AG08395 (cell line): ENCODE data around the gene HLA-DQA1.
"Not testable (repeated sequence)": the region's sequence is repeated elsewhere in the genome, so short reads cannot be mapped to it uniquely, and the experiment has no call there.

Source experiments
- DNase-seq: peaks from one replicate; pipeline ENCODE4 v3.0.0; 2012; ENCODE audit warnings: mixed read lengths, low spot score

HLA-DQA1 gene

DNA sequence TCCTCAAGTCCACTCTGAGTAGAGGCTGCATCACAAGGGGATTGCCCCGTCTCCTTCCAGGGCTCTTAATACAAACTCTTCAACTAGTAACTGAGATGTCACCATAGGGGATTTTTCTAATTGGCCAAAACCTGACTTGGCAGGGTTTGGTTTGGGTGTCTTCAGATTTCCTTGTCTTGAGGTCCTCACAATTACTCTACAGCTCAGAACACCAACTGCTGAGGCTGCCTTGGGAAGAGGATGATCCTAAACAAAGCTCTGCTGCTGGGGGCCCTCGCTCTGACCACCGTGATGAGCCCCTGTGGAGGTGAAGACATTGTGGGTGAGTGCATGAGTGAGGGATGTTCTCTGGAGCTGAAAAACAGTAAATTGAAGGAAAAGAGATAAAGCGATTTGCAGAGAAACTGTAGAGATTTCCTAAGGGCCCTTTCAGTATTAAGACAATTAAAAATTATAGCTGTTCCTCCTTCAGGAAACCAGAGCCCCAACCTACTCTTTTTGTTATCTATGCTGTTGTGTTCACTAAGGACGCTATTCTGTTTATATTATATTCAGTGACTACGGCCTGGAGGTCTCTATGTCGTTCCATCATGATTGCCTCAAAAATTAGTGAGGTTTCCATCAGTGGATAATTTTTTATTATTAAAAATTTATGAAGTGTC lies at the start of gene HLA-DQA1:
Gene HLA-DQA1 (plus strand): TSS at position 188 of the 662 bp plus-strand sequence. CDS start 53 bp downstream, at position 241.
- no peak for DNase-seq

DNA sequence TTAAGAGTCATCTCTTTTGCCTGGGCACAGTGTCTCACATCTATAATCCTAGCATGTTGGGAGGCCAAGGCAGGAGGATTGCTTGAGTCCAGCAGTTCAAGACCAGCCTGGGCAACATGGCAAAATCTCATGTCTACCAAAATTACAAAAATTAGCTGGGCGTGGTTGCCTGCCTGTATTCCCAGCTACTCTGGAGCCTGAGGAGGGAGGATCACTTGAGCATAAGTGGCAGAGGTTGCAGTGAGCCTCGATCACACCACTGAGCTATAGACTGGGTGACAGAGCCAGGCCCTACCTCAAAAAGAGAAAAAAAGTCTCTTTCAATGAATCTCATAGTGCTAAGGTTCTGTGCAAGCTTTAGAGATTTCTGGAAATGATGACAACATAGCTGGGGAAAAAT lies 49.0 kb upstream of the HLA-DQA1 start:
- no peak for DNase-seq

DNA sequence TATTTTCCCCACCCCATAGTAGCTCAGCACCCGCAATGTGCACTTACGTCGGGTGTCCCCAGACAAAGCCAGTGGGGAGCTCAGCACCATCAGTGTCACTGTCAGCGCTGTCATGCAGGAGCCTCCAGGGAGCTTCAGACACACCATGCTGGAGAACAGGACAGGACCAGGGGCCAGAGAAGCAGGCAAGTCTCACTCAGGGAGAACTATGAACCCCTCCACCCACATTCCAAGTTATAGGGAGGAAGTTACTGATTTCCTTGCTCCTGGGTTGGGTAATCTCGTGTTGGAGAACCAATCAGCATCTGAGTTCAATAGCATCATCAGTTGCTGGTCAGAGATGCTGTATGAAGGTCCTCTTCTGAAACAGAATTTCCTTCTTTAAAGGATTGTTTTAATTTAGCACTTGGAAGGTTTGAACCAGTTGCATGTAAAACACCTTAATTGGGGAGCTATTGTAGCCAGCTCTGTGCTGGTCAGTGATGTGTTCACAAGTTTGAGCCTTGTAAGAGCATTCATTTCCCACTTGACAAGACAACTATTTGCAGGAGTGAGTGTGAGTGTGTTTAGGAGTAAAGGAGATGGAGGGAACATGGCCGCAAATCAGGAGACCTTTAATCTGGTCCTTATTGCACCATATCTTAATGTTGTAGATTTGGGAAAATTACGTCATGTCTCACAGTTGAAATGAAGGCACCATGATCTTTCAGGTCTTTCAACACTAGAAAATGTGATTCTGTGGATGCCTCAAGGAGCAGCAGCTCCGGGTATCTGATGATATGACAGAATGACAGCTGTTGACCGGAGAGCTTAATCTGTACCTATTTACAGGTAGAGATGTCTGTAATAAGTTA lies 47.4 kb upstream of the HLA-DQA1 start, which contains the start of gene HLA-DRB1:
Gene HLA-DRB1 (minus strand): TSS at position 253 of the 854 bp plus-strand sequence. CDS start 106 bp downstream, at position 147.
- no peak for DNase-seq

DNA sequence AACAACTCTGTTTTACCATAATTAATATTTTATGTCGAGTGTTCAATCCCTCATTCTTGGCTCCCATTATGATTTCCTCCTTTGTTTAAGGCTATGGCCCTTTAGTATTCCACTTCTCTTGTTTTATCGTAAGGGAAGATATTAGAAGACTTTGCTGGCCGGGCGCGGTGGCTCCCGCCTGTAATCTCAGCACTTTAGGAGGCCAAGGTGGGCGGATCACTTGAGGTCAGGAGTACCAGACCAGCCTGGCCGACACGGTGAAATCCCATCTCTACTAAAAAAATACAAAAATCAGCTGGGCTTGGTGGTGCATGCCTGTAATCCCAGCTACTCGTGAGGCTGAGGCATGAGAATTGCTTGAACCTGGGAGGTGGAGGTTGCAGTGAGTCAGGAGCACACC lies 46.5 kb upstream of the HLA-DQA1 start:
- DNase-seq: not testable (repeated sequence)

DNA sequence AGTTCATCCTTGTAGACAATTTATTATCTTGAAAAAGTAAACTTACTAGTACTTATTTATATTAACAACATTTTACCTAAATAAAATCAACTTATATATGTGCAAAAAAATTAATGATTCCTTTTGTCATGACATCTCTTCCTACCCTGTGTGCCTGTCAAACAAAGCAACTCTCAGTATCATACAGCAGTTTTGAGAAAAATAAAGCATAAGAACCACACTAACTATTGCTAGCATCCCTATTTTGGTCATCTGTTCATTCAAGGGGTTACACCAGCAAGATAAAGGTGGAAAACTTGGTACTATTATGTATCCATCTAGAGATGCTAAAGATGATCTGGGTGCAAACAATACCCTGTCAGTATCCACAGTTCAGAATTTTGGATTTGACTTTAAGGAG lies 40.2 kb upstream of the HLA-DQA1 start:
- DNase-seq: no peak

DNA sequence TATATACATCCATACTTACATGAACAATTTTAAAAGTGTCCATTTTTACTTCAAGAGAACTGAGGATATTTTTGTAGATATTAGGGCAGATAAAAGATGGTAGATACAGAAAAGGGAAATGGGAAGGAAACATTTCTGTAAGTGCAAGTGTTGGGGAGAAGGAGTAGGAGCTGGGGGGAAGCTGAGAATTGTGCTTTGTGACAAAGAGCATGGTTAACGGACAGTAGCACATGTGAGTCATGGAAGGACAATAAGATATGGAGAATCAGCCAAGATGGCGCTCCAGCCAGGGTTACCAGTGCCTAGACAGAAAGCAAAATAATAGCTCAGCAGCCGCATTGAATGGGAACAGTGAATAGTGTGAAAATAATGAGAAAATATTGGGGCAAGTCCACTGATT lies 34.8 kb upstream of the HLA-DQA1 start:
- DNase-seq: no peak

DNA sequence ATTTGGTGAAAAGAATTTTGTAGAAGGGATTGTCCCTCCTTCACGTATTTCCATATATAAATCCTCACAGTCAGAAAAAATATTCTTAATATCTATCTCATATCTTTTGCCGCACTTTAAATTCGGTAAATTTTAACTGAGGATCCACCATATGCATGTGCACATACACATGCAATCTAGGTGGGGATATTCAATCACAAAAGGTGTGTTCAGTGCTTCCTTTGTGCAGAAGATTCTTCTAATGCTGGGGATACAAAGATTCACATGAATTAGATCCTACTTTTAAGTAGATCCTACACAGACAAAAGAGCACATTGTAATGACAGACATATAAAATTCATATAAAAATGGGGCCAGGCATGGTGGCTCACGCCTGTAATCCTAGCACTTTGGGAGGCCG lies 34.0 kb upstream of the HLA-DQA1 start:
- no peak for DNase-seq

DNA sequence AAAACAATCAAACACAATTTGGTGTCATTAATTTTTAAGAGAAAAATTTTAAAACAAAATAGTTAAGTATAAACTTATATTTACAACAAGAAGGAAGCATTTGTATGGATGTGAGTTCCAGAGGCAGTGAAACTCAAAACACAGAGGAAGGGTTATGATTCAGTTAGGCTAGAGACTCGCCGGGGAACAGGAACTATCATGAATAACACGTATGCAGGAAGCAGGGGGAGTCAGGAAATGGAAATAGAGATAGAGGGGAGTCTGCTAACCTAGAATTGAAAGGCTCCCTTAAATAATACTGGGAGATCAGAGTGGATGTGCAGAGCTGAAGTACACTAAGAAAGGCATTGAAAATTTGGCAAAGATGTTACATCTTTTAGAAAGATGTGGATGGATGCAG lies 33.3 kb upstream of the HLA-DQA1 start:
- DNase-seq: no peak

DNA sequence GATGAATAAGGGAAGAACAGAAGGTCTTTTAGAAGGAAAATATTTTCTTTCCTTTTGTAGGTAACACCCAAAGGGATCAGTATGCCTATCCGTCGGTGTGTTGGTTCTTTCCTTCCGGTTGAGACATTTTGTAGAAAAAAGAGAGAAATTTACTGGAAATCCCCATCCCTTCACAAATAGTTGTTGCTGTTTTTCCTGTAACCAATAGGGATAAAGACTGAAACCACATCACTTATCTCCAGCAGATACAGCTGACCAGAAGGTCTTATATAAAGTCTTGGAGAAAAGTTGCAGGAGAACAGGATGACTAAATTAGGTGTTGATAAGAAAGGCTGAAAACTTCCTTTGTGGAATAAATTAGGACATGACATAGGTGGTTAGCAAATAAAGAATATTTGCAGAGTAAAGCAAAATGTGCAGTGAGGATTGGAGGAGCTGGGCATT lies 32.8 kb upstream of the HLA-DQA1 start:
- no peak for DNase-seq

DNA sequence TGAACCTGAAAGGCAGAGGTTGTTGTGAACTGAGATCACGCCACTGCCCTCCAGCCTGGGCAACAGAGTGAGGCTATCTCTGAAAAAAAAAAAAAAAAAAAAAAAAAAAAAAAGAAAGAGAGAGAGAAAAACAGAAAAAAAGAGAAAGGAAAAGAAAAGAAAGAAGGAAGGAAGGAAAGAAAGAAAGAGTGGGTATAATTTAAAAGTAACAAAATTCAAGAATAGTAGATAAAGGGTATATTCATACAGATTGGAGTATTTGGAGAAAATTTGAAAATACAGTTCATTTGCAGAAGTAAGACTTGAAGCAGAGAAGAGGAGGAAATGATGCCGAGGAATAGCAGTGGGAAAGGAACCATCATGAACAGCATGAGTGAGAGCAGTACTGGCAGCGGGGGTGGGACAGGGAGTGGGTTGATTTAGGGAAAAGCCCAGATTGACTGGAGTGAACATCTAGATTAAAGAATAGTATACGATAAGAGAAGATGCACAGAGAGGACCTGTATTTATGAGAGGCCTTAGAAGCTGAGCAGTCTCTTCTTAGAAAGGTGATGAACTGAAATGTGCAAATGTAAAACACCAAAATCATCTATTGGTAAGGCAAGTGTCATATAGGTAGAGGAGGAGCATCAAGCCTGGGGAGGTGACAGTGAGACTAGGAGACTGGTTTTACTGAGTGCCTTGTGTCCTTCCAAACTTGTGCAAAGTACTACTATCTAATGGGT lies 29.8 kb upstream of the HLA-DQA1 start:
- DNase-seq: no peak

DNA sequence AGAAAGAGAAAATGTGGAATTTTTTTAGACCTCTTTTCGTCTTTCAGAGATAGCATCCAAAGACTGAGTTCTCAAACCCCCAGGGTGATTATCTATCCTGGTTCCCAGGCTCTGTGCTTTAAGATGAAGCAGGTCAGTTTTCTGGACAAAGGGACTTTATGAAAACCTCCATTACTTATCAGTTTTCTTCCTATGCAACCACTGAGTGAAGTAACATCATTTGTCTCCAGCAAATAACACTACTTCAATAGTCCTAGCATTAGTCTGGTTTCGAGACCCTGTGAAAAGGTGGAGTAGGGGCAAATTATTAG lies 29.3 kb upstream of the HLA-DQA1 start:
- DNase-seq: no peak

DNA sequence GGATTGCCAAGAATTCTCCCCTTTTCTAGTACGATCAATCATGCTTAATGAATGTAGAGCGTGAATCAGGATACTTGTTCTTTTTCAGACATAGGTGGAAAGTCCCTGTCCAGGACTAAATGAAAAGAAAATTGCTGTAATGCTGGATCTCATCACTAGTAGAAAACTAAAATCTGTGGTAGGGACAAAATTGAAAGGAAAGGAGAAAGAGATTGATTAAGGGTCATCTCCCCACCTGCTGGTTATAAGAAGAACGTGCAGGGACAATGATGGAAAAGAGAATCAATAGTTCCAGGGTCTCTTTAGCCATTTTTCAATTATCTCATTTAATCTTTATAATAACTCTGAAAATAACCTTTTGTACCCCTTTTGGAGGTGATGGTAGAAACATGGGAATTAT lies 28.8 kb upstream of the HLA-DQA1 start:
- no peak for DNase-seq

DNA sequence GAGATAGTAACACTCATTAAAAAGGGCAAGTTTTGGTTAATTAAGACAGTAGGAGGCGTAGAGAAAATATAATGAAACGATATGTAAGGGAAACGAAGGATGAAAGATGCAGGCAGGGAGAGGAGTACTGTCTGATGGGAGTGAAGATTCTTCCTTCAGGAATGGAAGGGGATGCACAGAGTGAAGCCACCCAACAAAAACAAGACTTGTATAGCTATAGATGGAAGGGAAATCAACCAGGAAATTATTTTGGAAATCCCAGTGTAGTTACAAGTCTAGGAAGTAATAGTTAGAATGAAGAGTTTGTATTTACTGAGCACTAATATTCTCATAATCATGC lies 27.8 kb upstream of the HLA-DQA1 start:
- DNase-seq: no peak

DNA sequence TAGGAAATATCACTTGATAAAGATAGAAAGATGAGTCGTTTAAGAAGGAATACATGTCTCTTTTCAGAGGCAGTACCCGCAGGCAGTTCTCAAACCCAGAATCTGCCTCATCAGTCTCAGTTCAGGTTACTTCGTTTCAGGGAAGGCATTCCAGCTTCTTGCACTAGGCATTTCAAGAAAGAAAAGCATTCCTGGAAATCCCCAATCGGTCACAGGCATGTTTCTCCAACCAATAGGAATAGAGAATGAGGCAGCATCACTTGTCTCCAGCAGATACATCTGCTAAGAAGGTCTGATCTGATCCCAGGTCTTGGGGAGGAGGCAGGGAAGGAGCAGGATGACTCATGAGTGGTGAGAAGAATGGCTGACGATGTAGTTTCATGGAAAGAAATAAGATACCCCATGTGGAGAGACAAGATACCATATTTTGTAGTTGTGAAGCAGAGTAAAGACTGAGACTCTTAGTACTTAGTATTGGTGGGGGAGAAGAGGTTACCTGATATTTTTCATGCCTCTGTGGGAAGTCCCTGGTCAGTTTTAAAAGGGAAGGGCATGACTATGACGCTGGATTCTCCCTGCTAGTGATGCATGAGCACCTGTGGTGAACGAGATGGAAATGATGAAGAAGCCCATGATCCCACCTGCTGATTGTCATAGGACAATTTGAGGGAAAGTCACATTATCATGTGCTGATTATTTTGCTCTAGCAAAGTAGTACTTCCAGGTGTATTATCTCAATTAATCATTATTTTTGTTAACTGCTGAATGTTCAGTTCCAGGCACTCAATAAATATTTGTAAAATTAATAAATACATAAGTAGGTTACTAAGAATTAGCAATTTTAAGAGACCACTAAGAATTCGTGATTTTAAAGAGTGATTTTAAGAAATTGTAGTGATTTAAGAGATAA lies 27.2 kb upstream of the HLA-DQA1 start:
- DNase-seq: peak; percentile 81

DNA sequence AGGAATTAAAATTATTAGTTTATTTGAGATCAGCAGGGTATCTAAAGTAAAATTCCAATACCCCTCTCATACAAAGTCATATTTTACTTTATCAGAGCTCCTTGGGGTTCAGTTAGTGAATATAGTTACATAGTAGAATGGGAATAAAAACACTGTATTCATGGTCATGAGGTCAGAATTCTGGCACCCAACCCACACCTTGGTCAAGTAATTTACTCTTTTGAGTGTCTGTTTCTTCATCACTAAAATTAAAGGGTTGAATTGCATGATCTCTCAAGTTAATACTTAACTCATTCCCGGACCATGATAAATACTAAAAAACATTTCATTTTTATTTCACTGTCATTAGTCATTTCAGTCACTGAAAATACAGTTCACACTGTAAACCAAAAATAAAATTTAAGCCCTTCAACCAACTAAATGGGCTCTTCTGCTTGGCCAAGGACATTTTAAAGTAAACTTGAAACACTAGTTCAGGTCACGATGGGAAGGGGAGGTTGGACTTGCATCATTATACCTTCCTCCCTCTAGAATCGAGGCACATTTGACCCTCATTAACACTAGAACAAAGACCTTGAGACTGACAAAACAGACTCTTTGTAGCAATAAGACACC lies 26.4 kb upstream of the HLA-DQA1 start:
- no peak for DNase-seq

DNA sequence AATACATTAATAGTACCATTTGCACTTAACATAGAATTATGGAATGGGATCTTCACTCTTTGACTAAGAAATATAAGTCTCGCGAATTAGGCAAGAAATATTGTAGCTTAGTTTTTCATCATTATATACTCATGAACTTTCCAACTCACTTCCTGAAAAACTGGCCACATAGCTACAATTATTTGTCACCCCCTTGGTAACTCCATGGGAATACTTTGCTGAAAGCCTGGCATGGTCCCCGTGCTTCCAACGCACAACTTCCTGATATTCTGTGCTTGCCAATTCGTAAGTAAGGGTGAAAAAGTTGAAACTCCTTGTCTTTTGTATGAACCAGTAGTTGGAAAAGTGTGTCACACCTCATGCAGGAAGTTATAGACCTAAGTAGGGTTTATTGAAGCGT lies 23.7 kb upstream of the HLA-DQA1 start:
- no peak for DNase-seq

DNA sequence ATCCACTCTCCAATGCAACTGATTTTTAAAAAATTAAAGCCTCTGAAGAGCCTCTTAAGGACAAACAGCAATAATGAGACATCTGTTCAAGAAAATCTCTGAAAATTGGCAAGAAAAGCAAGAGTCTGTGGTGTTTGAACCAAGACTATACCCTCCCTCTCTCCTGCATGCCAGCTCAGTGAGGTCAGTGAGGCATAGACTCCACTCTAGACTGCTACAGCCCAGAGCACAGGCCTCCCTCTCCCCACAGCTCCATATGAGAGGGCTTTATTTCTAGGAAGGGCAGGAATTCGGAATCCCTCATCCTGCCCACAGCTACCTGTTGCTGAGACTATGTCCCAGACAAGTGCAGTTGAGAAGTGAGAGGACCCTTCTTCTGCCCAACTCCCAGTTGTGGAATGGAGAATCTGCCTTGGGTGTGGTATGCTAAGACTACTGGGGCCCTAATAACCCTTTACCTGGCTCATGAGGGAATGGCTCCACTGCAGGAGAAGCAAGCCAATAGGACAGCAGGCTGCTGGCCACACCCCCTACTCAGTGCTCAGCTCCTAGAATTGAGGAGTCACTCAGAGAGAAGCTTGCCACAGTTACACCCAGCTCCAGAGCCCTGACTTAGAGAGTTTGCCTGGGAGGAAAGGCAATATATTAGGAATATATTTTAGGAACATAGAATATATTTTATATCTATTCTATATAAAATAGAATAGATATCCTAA lies 22.7 kb upstream of the HLA-DQA1 start:
- DNase-seq: no peak

DNA sequence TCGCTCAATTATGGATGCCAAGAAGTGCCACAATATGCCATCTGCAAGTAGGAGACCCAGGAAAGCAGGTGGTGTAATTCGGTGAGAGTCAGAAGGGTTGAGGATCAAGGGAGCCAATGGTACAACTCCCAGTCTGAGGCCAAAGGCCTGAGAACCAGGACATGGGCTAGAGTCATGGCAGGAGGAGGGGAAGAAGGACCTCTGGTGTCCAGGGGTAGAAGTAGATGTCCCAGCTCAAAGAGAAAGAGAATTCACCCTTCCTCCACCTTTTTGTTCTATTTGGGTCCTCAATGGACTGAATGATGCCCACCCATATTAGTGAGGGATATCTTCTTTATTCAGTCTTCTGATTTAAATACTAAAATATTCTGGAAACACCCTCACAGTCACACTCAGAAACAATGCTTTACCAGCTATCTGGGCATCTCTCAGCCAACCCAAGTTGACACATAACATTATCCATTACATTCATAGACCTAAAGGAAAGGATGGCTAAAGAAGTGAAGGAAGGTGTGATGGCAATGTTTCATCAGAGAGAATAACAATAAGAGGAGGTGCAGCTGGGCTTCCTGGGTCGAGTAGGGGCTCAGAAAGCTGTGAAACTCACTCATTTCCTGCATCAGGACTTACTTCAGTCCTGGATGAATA lies 21.2 kb upstream of the HLA-DQA1 start:
- no peak for DNase-seq

DNA sequence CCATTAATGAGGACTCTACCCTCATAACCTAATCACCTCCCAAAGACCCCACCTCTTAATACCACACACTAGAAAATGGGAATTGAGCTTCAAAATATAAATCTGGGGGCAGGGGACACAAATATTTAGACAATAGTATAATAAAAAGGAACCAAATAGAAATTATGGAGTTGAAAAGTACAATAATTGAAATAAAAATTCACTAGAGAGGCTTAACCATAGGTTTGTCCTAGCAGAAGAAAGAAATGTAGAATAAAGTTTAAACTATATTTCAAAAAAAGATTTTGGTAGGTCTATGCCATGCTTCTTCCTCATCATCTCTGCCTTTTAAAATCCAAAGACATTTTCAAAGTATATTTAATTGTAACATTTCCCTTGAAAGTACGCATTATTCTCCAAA lies 19.5 kb upstream of the HLA-DQA1 start:
- DNase-seq: no peak

DNA sequence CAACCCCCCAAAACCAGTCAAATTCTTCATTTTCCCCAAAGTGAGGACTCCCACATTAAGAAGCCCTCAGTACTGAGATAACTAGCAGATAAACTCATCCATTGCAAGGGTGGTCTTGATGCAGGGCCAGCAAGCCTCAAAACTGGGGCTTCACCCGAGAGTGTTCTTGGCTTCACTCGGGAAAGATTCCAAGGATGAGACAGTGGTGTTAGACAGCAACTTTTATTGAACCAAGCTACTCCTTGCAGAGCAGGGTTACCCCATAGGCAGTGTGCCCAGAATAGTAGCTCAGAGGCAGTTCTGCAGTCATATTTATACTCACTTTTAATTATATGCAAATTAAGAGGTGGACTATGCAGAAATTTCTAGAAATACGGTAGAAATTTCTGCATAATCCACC lies 15.8 kb upstream of the HLA-DQA1 start:
- DNase-seq: no peak
